ENCODE data around the gene YARS2. TPM values are rescaled to one million over a fixed set of nuclear protein-coding genes. Genes with fewer than 3 reads are reported as not detected.

Gene YARS2
- total RNA-seq = 24.3 and 31.3 TPM in 2 replicates

GRCh38 chr12:32755654-32756475 is at the start of gene YARS2:
Gene YARS2 (minus strand): TSS chr12:32755897. CDS start chr12:32755874, 23 bp downstream.

Other genes with a start within 250 kb of the YARS2 start
- 54.9 and 79.2 TPM in 2 replicates for gene DNM1L, start 76.6 kb downstream of the YARS2 start, total RNA-seq
- gene PKP2, start 140.9 kb upstream of the YARS2 start, total RNA-seq = 0.86 and 0.98 TPM in 2 replicates

Data from dermis lymphatic vessel endothelial cell (primary cell).